Upper lobe of left lung (tissue), 6 donors: ENCODE data around the gene IL1RAPL2. TPM values are rescaled to one million over a fixed set of nuclear protein-coding genes. Genes with fewer than 3 reads are reported as not detected.

Experiments
- ATAC-seq, 2 donors: fragments of 200-7000 bp; cut with Tn5 transposase; one replicate each; pipeline ENCODE4 v1.9.1; 2022; ENCODE audit warnings: mild to moderate bottlenecking in 2 of 2, moderate library complexity in 2 of 2; ENCODE audit not compliant: low FRiP score in 2 of 2
- DNase-seq, 2 donors: peaks; one replicate each; pipeline ENCODE4 v3.0.0-alpha.2; 2019 to 2020
- H3K27ac ChIP-seq, 4 donors: fragments of 200-600 bp; sonication (generic); one replicate each; pipeline ENCODE4 v1.5.1; 2016 to 2019
- H3K27me3 ChIP-seq, 4 donors: fragments of 200-600 bp; sonication (generic); one replicate each; pipeline ENCODE4 v1.5.1; 2017 to 2019
- H3K36me3 ChIP-seq, 4 donors: fragments of 200-600 bp; sonication (generic); one replicate each; pipeline ENCODE4 v1.5.1; 2016 to 2019
- H3K4me1 ChIP-seq, 4 donors: fragments of 200-600 bp; sonication (generic); one replicate each; pipeline ENCODE4 v1.5.1; 2018 to 2019
- H3K4me3 ChIP-seq, 4 donors: fragments of 200-600 bp; sonication (generic); one replicate each; pipeline ENCODE4 v1.5.1; 2017 to 2019; ENCODE audit warnings: mild to moderate bottlenecking in 2 of 4, moderate library complexity in 1 of 4
- H3K9me3 ChIP-seq, 4 donors: fragments of 200-600 bp; sonication (generic); one replicate each; pipeline ENCODE4 v1.5.1; 2018 to 2019
- CTCF ChIP-seq, 6 experiments: fragments of 450-650 bp in 4 of 6; fragments of 200-600 bp in 2 of 6; sonication (generic) in 2 of 6; IDR thresholded peaks; one replicate each; pipeline ENCODE4 v1.5.1; 2016 to 2019; ENCODE audit warnings: antibody characterized with exemption in 6 of 6
- EP300 ChIP-seq, 4 donors: sonication (generic); formaldehyde crosslinking; IDR thresholded peaks; one replicate each; pipeline ENCODE4 v1.5.1; 2017; ENCODE audit warnings: antibody characterized with exemption in 4 of 4, control low read depth in 2 of 4
- POLR2A ChIP-seq, 4 donors: fragments of 450-650 bp; IDR thresholded peaks; one replicate each; pipeline ENCODE4 v1.5.1; 2016 to 2017; ENCODE audit warnings: antibody characterized with exemption in 4 of 4, mild to moderate bottlenecking in 2 of 4
- POLR2AphosphoS5 ChIP-seq, 2 donors: sonication (generic); formaldehyde crosslinking; IDR thresholded peaks; one replicate each; pipeline ENCODE4 v1.5.1; 2017; ENCODE audit warnings: antibody characterized with exemption in 2 of 2
- WGBS, 2 donors: methylation state at CpG; one replicate each; pipeline ENCODE4 v1.1.5; 2017 to 2018; 5-methylcytosine and 5-hydroxymethylcytosine counted together
- total RNA-seq, 6 donors: library from RNA; depleted of rRNA in 4 of 6; stranded (reverse); fragments of >200 nt in 4 of 6; gene quantifications; one replicate each; pipeline versions ENCODE4 v1.1.0 to v1.2.1, GENCODE V29; 2016 to 2021
- donor health status: DM: no; HTN: no; CAD: no; lungs with moderate emphysema.
- donor health status: DM: no; HTN: yes; CAD: no; lungs with severe emphysema.

IL1RAPL2 gene
- total RNA-seq, 6 donors from 2014 or later, result not detected

GRCh38 chrX:105302246-105302645 is 736.2 kb downstream of the IL1RAPL2 start:
- ATAC-seq (no peak), DNase-seq (no peak)
- Histone ChIP-seq H3K36me3 (no peaks in the 10 kb centered on the region), H3K27ac (no peak overlapping the region), H3K9me3 (no peaks in the 10 kb centered on the region), H3K27me3 (no peaks in the 10 kb centered on the region), H3K4me3 (no peak overlapping the region), H3K4me1 (no peaks in the 10 kb centered on the region)
- 73 to 74% methylated on average over 1 of the region's 1 CpG for WGBS, 2 donors
- TF ChIP-seq EP300 (IDR thresholded peaks at IDR 0.05) (no peak), CTCF (IDR thresholded peaks at IDR 0.05) (no peak), POLR2A (IDR thresholded peaks at IDR 0.05) (no peak)

GRCh38 chrX:105307762-105308161 is 741.8 kb downstream of the IL1RAPL2 start:
- no peaks in the 10 kb centered on the region for H3K4me1 ChIP-seq
- H3K36me3 ChIP-seq, result no peaks in the 10 kb centered on the region
- ATAC-seq (no peak), DNase-seq (no peak)
- H3K4me3 ChIP-seq, result no peak overlapping the region
- 40 to 50% methylated on average over 1 of the region's 1 CpG for WGBS, 2 donors
- no peaks in the 10 kb centered on the region for H3K27me3 ChIP-seq
- TF ChIP-seq POLR2AphosphoS5 (IDR thresholded peaks at IDR 0.05), result no peak
- TF ChIP-seq CTCF (IDR thresholded peaks at IDR 0.05), result no peak
- no peak for TF ChIP-seq EP300 (IDR thresholded peaks at IDR 0.05)
- no peak for TF ChIP-seq POLR2A (IDR thresholded peaks at IDR 0.05)
- no peak overlapping the region for H3K27ac ChIP-seq
- H3K9me3 ChIP-seq, result no peaks in the 10 kb centered on the region

- ATAC-seq, result no peak
- no peaks in the 10 kb centered on the region for H3K27me3 ChIP-seq
- WGBS, 2 donors, result 50 to 77% methylated on average over 1 of the region's 1 CpG
- no peak for DNase-seq
- no peaks in the 10 kb centered on the region for H3K36me3 ChIP-seq
- H3K27ac ChIP-seq, result no peak overlapping the region
- no peak overlapping the region for H3K4me3 ChIP-seq
- no peaks in the 10 kb centered on the region for H3K4me1 ChIP-seq
- H3K9me3 ChIP-seq, result no peaks in the 10 kb centered on the region
- TF ChIP-seq POLR2AphosphoS5 (IDR thresholded peaks at IDR 0.05) (no peak), POLR2A (IDR thresholded peaks at IDR 0.05) (no peak), CTCF (IDR thresholded peaks at IDR 0.05) (no peak), EP300 (IDR thresholded peaks at IDR 0.05) (no peak)
Measured at GRCh38 chrX:105313596-105313995, 747.6 kb downstream of the IL1RAPL2 start.

GRCh38 chrX:105314458-105314857 is 748.5 kb downstream of the IL1RAPL2 start:
- ATAC-seq, result no peak
- no peaks in the 10 kb centered on the region for H3K36me3 ChIP-seq
- no peak for TF ChIP-seq CTCF (IDR thresholded peaks at IDR 0.05)
- TF ChIP-seq POLR2A (IDR thresholded peaks at IDR 0.05), result no peak
- TF ChIP-seq EP300 (IDR thresholded peaks at IDR 0.05), result no peak
- no peak for TF ChIP-seq POLR2AphosphoS5 (IDR thresholded peaks at IDR 0.05)
- 85 to 100% methylated on average over 2 of the region's 2 CpGs for WGBS, 2 donors
- H3K27me3 ChIP-seq, result no peaks in the 10 kb centered on the region
- DNase-seq, result no peak
- H3K4me3 ChIP-seq, result no peak overlapping the region
- H3K4me1 ChIP-seq, result no peaks in the 10 kb centered on the region
- H3K27ac ChIP-seq, result no peak overlapping the region
- no peaks in the 10 kb centered on the region for H3K9me3 ChIP-seq

- H3K27ac ChIP-seq, result no peak overlapping the region
- DNase-seq (no peak), ATAC-seq (no peak)
- H3K9me3 ChIP-seq, result no peaks in the 10 kb centered on the region
- H3K4me1 ChIP-seq, result no peaks in the 10 kb centered on the region
- no peak overlapping the region for H3K4me3 ChIP-seq
- no peak for TF ChIP-seq POLR2AphosphoS5 (IDR thresholded peaks at IDR 0.05)
- TF ChIP-seq POLR2A (IDR thresholded peaks at IDR 0.05), result no peak
- no peak for TF ChIP-seq EP300 (IDR thresholded peaks at IDR 0.05)
- no peak for TF ChIP-seq CTCF (IDR thresholded peaks at IDR 0.05)
- WGBS, 2 donors, result 85 to 88% methylated on average over 1 of the region's 1 CpG
- no peaks in the 10 kb centered on the region for H3K27me3 ChIP-seq
- no peaks in the 10 kb centered on the region for H3K36me3 ChIP-seq
Measured at GRCh38 chrX:105315248-105315647, 749.2 kb downstream of the IL1RAPL2 start.
